HG03571 (cell line): ENCODE results near the gene KLF6.
A peak's percentile ranks its signal among the peaks of the same experiment; 100 is the strongest.

Experiments
- ATAC-seq: cut with Tn5 transposase; IDR thresholded peaks from one replicate; pipeline ENCODE4 v1.9.1; 2021; ENCODE audit not compliant: unreplicated experiment

The KLF6 gene

GRCh38 chr10:3757638-3758490, 27.1 kb downstream of the KLF6 start:
- peak; percentile 76 for ATAC-seq

DNA sequence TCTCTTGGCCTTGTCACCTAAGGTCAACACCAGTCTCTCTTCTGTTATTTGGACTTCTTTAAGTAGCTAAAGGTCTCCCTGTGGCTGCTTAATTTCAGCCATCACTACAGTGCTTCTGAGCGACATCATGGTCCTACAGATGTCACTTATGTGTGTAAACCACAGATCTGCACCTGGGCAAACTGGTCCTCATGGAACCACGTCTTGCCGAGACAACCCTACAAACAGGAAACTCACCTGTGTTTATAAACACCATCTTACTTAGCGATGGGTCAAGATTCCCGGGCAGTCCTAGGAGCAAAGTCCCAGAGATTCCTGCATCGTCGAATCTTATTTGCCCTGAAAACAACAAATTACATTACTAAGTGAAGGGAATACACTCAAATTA, 27.8 kb downstream of the KLF6 start:
- ATAC-seq = no peak

DNA sequence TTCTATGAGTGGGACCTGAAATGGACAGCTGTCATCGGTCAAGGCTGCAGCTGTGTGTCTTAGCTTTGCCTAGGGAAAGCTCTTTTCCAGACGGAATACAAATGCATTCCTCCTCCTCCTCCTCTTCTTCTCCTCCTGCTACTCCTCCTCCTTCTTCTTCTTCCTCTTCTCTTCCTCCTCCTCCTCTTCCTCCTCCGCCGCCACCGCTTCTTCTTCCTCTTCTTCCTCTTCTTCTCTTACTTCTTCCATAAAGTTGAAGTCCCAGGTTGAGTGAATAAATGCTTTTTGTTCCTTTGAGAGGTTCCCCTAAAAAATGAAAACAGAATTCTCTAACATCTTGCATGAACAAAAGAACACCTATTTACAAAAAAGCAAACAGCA, 28.7 kb downstream of the KLF6 start:
- ATAC-seq = no peak

GRCh38 chr10:3755440-3756359, 29.3 kb downstream of the KLF6 start:
- no peak for ATAC-seq

- ATAC-seq = no peak
These were observed 30.1 kb downstream of the KLF6 start for GRCh38 chr10:3754727-3755439.

- ATAC-seq = no peak
These were observed 34.2 kb downstream of the KLF6 start for GRCh38 chr10:3750854-3751253.

GRCh38 chr10:3750006-3750816, 34.8 kb downstream of the KLF6 start:
- ATAC-seq = peak; percentile 46

- peak; percentile 54 for ATAC-seq
These were observed 35.4 kb downstream of the KLF6 start for GRCh38 chr10:3749600-3749999.

DNA sequence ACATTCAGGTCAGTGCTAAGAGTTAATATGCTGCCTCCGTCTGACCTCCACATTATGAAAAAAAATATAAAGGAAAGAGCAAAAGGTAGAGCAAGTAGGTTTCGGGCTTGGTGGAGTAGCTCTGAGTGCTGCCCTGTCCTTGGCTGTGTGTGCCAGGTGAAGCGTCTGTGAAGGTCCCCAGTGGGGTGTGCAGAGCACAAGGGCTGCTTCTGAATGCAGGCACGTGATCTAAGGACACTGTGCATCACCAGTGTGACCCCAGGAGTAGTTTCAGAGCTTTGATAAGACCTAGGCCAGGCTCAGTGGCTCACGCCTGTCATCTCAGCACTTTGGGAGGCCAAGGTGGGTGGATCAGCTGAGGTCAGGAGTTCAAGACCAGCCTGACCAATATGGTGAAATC, 36.0 kb downstream of the KLF6 start:
- ATAC-seq = no peak

DNA sequence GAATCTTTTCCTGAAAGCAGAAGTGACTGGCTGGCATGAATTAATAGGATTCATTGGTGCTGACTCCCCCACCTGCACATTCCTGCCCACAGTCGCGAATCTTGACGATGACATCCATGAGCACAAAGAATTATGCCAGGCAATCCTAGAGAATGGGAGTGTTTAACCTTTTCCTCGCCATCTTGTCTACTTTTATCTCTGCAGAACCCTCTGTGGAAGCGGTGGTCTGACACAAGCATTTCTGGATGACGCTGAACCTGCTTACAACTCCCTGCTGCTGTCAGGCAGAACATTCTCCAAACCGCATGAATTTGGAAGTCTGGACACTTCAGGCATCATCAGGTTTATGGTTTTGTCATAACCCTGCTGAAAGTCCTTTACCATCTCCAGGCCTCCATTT, 36.5 kb downstream of the KLF6 start:
- no peak for ATAC-seq

GRCh38 chr10:3747984-3748383, 37.0 kb downstream of the KLF6 start:
- ATAC-seq = no peak

GRCh38 chr10:3747248-3747960, 37.6 kb downstream of the KLF6 start:
- ATAC-seq = no peak

DNA sequence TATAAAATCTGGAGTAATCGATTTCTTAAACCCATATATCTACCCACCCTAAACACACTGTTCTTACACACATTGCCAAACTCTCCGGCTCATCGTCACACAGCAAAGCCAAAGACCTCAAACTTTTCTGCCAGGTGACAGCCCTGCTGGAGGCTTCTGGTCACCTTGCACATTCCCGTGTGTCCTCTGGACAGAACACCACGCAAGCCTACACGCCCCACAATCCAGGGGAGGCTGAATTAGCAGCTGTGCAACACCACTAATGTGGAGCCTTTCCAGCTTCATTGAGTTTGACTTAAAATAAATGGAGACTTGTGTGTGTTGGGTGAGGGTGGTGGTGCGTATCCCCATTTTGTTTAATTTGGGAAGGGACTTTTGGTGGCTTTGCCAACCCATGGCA, 38.4 kb downstream of the KLF6 start:
- ATAC-seq = no peak

GRCh38 chr10:3745521-3745920, 39.5 kb downstream of the KLF6 start:
- no peak for ATAC-seq

DNA sequence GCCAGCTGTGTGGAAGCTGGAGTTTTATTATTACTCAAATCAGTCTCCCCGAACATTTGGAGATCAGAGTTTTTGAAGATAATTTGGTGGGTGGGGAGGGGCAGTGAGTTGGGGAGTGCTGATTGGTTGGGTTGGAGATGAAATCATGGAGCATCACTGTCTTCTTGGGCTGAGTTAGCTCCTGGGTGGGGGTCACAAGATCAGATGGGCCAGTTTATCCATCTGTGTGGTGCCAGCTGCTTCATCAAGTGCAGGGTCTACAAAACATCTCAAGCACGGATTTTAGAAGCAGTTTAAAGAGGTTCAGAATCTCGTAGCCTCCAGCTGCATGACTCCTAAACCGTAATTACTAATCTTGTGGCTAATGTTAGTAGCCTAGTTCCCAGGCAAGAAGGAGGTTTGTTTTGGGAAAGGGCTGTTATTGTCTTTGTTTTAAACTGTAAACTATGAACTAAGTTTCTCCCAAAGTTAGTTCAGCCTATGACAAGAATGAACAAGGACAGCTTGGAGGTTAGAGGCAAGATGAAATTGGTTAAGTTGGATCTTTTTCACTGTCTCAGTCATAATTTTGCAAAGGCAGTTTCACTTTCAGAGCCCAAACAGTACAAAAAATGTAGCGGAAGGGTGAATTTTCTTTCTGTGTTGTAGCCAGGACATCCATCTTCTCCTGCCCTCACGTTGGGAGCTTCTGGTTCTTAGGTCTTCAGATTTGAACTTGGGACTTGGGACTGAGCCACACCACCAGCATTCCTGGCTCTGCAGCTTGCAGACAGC, 43.1 kb downstream of the KLF6 start:
- no peak for ATAC-seq

DNA sequence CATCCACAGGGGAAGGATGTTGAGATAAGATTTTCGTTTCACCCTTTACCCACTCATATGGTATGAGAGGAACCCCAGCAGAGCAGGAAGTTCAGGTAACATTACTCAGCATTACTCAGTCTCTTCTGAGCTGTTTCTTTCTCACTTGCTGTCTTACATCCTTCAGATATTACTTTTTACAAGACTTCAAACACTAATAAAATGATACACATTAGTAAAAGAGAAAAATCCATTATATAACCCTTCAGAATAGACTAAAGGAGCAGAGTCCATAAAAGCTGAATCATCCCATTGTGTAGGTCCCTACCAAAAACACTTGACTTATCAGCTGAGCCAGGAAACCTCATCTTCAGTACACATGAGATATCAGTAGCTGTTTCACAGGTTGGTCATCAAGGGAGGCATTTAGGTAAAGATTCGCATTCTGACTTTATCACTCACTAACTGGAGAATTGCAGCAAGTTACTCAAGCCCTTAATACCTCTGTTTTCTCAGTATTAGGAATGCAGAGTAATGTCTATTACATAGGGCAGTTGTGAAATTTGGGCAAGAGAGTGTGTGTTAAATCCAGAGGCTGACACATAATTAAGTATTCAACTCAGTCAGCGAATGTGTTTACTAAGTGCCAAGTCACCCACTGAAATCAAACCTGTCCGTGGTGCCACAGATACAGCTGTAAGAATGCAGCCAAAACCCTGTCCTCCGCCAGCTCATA, 44.7 kb downstream of the KLF6 start:
- peak; percentile 76 for ATAC-seq

GRCh38 chr10:3738855-3739350, 46.1 kb downstream of the KLF6 start:
- no peak for ATAC-seq

DNA sequence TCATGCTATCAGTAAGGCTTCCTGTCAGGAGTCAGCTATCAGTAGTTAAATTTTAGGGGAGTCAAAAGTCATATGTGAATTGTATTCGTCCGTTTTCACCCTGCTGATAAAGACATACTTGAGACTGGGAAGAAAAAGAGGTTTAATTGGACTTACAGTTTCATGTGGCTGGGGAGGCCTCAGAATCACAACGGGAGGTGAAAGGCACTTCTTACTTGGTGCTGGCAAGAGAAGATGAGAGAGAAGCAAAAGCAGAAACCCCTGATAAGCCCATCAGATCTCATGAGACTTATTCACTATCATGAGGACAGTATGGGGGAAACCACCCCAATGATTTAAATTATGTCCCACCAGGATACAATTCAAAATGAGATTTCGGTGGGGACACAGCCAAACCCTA, 47.1 kb downstream of the KLF6 start:
- no peak for ATAC-seq
